Measurements from ENCODE around the gene CD8B2.
"Not testable (repeated sequence)": the region's sequence is repeated elsewhere in the genome, so short reads cannot be mapped to it uniquely, and the experiment has no call there.

DNA sequence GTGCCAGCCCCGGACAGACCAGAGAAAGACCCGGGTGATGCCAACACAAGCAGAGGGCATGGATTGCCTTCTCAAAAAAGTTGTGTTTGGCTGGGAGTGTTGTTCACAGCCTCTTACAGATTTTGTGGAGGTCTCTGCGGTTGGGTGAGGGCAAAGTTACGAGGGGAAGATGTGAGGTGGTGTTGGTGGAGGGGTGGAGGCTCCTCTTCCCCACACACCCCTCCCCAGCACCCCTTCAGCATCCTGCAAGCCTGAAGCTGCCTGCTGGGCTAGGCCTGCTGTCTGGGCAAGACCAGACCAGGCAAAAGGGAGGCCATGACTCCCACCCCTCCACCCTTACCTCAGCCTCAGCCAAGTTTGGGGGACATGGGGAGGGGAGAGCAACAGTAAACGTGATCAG, 26.2 kb downstream of the CD8B2 start:
- not testable (repeated sequence) for TF ChIP-seq CTCF, EP300, POLR2A (IDR thresholded peaks at IDR 0.05)

Measured in sigmoid colon (tissue), 4 donors.